ENCODE data around the gene FAM32A. TPM values are rescaled to one million over a fixed set of nuclear protein-coding genes. Genes with fewer than 3 reads are reported as not detected.

The FAM32A gene
- total RNA-seq, 1 donor: 109 TPM

DNA sequence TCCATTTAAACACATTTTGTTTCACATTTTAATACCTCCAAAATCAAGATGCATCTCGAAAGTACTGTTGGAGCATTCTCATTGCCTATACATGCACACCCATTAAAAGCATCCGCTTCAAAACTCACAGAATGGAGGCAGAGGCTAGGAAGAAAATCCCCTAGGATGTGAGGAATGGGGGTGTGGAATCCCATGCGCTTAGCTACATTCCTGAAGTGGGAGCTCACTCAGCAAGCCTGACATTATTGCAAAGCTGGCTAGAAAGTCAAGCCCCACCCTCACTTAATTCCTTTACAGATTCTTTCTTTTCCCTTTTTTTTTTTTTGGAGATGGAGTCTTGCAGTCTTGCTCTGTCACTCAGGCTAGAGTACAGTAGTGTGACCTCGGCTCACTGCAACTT, 4.6 kb upstream of the FAM32A start:
- Histone ChIP-seq H3K27me3 (ENCODE audit: insufficient read depth, low read length) (no peaks in the 10 kb centered on the region), H3K79me2 (ENCODE audit: insufficient read depth, low read length) (peaks cover 4% of the 10 kb centered on the region), H3K9me3 (ENCODE audit: low read depth, low read length) (no peaks in the 10 kb centered on the region), H2AFZ (ENCODE audit: low read length) (peak overlapping the region; percentile 78), H3K27ac (ENCODE audit: low read depth, low read length) (no peak overlapping the region), H4K20me1 (ENCODE audit: insufficient read depth, low read length) (no peaks in the 10 kb centered on the region), H3K4me2 (ENCODE audit: insufficient read depth, low read length) (peak overlapping the region; percentile 58), H3K36me3 (ENCODE audit: insufficient read depth, low read length) (no peaks in the 10 kb centered on the region), H3K4me1 (ENCODE audit: insufficient read depth, low read length) (peaks cover 14% of the 10 kb centered on the region), H3K4me3 (ENCODE audit: insufficient read depth, low read length) (no peak overlapping the region)
- peak; percentile 92 for DNase-seq (ENCODE audit: insufficient read length, low spot score, missing footprints)
- TF ChIP-seq CTCF (IDR thresholded peaks at IDR 0.05; ENCODE audit: extremely low read depth, low read depth, low read length): no peak

DNA sequence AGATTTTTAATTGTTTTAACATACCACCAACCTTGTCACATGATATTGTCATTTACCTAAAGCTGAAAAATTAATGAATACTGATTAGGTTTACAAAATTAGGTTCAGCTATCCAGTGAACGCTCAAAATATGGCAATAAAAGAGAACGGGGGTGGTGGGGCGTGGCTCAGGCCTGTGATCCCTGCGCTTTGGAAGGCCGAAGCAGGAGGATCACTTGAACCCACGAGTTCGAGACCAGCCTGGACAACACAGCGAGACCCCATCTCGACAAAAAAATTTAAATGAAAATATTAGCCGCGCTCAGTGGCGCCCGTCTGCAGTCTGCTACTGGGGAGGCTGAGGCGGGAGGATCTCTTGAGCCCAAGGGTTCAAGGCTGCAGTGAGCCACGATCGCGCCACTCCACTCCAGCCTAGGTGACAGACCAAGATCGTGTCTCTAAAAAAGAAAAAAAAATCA, 516 bp upstream of the FAM32A start:
- Histone ChIP-seq H3K4me1 (ENCODE audit: insufficient read depth, low read length) (peaks cover 26% of the 10 kb centered on the region), H3K27ac (ENCODE audit: low read depth, low read length) (peak overlapping the region; percentile 49), H3K27me3 (ENCODE audit: insufficient read depth, low read length) (no peaks in the 10 kb centered on the region), H3K4me3 (ENCODE audit: insufficient read depth, low read length) (peak overlapping the region; percentile 94), H3K4me2 (ENCODE audit: insufficient read depth, low read length) (peak overlapping the region; percentile 97), H3K79me2 (ENCODE audit: insufficient read depth, low read length) (peaks cover 38% of the 10 kb centered on the region), H3K9me3 (ENCODE audit: low read depth, low read length) (no peaks in the 10 kb centered on the region), H4K20me1 (ENCODE audit: insufficient read depth, low read length) (peaks cover 15% of the 10 kb centered on the region), H2AFZ (ENCODE audit: low read length) (peak overlapping the region; percentile 94), H3K36me3 (ENCODE audit: insufficient read depth, low read length) (peaks cover 16% of the 10 kb centered on the region)
- no peak for TF ChIP-seq CTCF (IDR thresholded peaks at IDR 0.05; ENCODE audit: extremely low read depth, low read depth, low read length)
- DNase-seq (ENCODE audit: insufficient read length, low spot score, missing footprints): no peak

GRCh38 chr19:16185768-16186123, 536 bp downstream of the FAM32A start:
- H3K9me3 ChIP-seq (ENCODE audit: low read depth, low read length): no peaks in the 10 kb centered on the region
- H3K4me1 ChIP-seq (ENCODE audit: insufficient read depth, low read length): peaks cover 19% of the 10 kb centered on the region
- H3K36me3 ChIP-seq (ENCODE audit: insufficient read depth, low read length): peaks cover 26% of the 10 kb centered on the region
- peak overlapping the region; percentile 94 for H3K4me3 ChIP-seq (ENCODE audit: insufficient read depth, low read length)
- H2AFZ ChIP-seq (ENCODE audit: low read length): peak overlapping the region; percentile 87
- H4K20me1 ChIP-seq (ENCODE audit: insufficient read depth, low read length): peaks cover 20% of the 10 kb centered on the region
- TF ChIP-seq CTCF (IDR thresholded peaks at IDR 0.05; ENCODE audit: extremely low read depth, low read depth, low read length): peak; percentile 46
- peak overlapping the region; percentile 97 for H3K4me2 ChIP-seq (ENCODE audit: insufficient read depth, low read length)
- peak; percentile 85 for DNase-seq (ENCODE audit: insufficient read length, low spot score, missing footprints)
- peaks cover 43% of the 10 kb centered on the region for H3K79me2 ChIP-seq (ENCODE audit: insufficient read depth, low read length)
- peak overlapping the region; percentile 77 for H3K27ac ChIP-seq (ENCODE audit: low read depth, low read length)
- H3K27me3 ChIP-seq (ENCODE audit: insufficient read depth, low read length): no peaks in the 10 kb centered on the region

- Histone ChIP-seq H3K4me3 (ENCODE audit: insufficient read depth, low read length) (no peak overlapping the region), H3K36me3 (ENCODE audit: insufficient read depth, low read length) (peaks cover 43% of the 10 kb centered on the region), H2AFZ (ENCODE audit: low read length) (no peak overlapping the region), H4K20me1 (ENCODE audit: insufficient read depth, low read length) (peaks cover 20% of the 10 kb centered on the region), H3K27me3 (ENCODE audit: insufficient read depth, low read length) (no peaks in the 10 kb centered on the region), H3K4me2 (ENCODE audit: insufficient read depth, low read length) (no peak overlapping the region), H3K4me1 (ENCODE audit: insufficient read depth, low read length) (peaks cover 16% of the 10 kb centered on the region), H3K79me2 (ENCODE audit: insufficient read depth, low read length) (peaks cover 43% of the 10 kb centered on the region), H3K27ac (ENCODE audit: low read depth, low read length) (no peak overlapping the region), H3K9me3 (ENCODE audit: low read depth, low read length) (no peaks in the 10 kb centered on the region)
- TF ChIP-seq CTCF (IDR thresholded peaks at IDR 0.05; ENCODE audit: extremely low read depth, low read depth, low read length): no peak
- no peak for DNase-seq (ENCODE audit: insufficient read length, low spot score, missing footprints)
Observed at GRCh38 chr19:16188521-16188920, 3.3 kb downstream of the FAM32A start.
